ENCODE results near the gene NCK2.

DNA sequence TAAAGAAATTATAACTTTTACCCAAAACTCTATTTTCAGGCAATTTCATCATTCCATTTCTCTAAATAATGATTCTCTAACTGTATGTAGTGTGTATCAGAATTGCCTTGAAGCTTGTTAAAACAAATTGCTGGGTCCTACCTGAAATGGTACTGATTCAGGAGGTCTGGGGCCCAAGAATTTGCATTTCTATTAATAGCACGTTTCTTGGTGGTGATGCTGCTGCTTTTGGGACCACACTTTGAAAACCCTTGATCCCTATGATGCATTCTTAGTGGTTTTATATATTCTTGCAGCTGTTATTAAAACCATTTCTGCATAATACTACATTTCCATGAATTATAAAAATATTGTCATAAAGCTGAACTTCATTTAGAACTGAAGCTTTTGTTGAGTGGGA is 140.7 kb downstream of the NCK2 start:
- TF ChIP-seq, protein P1, sequence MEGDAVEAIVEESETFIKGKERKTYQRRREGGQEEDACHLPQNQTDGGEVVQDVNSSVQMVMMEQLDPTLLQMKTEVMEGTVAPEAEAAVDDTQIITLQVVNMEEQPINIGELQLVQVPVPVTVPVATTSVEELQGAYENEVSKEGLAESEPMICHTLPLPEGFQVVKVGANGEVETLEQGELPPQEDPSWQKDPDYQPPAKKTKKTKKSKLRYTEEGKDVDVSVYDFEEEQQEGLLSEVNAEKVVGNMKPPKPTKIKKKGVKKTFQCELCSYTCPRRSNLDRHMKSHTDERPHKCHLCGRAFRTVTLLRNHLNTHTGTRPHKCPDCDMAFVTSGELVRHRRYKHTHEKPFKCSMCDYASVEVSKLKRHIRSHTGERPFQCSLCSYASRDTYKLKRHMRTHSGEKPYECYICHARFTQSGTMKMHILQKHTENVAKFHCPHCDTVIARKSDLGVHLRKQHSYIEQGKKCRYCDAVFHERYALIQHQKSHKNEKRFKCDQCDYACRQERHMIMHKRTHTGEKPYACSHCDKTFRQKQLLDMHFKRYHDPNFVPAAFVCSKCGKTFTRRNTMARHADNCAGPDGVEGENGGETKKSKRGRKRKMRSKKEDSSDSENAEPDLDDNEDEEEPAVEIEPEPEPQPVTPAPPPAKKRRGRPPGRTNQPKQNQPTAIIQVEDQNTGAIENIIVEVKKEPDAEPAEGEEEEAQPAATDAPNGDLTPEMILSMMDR (IDR thresholded peaks at IDR 0.05 in 2 of 3, conservative IDR thresholded peaks at IDR 0.05 in 1 of 3; ENCODE audit: control insufficient read depth in 2 of 3, extremely low read depth in 1 of 3, insufficient read depth in 1 of 3, low read depth in 3 of 3, low read length in 3 of 3), result no peak
- no peak for TF ChIP-seq RAD21 (IDR thresholded peaks at IDR 0.05; ENCODE audit: insufficient read depth, low read depth, low read length)

Data from GM12878 (cell line).